HCT116 (cell line): Measurements from ENCODE around the gene TPST1. TPM values are rescaled to one million over a fixed set of nuclear protein-coding genes. Genes with fewer than 3 reads are reported as not detected.
"Not testable (repeated sequence)": the region's sequence is repeated elsewhere in the genome, so short reads cannot be mapped to it uniquely, and the experiment has no call there.

Source experiments
- ATAC-seq: fragments of 200-7000 bp; cut with Tn5 transposase; 2 replicates; pipeline ENCODE4 v1.9.1; 2020; ENCODE audit warnings: mild to moderate bottlenecking, moderate library complexity
- BruUV-seq: library from RNA; stranded (reverse); fragments of 400-500 nt; replicated peaks from 2 replicates; lab custom pipeline; 2021; lab: Mats Ljungman, UMichigan
- CTCF ChIA-PET: fragments of 300-600 bp; sonication (Branson Sonifier 250); formaldehyde crosslinking; loops from one replicate; lab custom pipeline; 2021; ENCODE audit warnings: antibody characterized with exemption; lab: Charles Lee
- POLR2A ChIA-PET: fragments of 300-600, 350-600 bp; sonication (Branson Sonifier 250); formaldehyde crosslinking; loops from one replicate; lab custom pipeline; 2021; ENCODE audit warnings: antibody characterized with exemption; lab: Charles Lee
- RAD21 ChIA-PET, 2 experiments: fragments of 300-600 bp; sonication (Branson Sonifier 250); formaldehyde crosslinking; loops; one replicate each; lab custom pipeline; 2023; ENCODE audit warnings: low total read pairs in 2 of 2; ENCODE audit not compliant: uncharacterized antibody in 2 of 2, unreplicated experiment in 2 of 2, low non-redundant PET in 1 of 2; lab: Charles Lee
- DNase-seq: peaks from one replicate; pipeline ENCODE4 v3.0.0-alpha.2; 2010; ENCODE audit warnings: low read depth, low spot score
- H2AFZ ChIP-seq: fragments of 200-600 bp; shearing (Covaris generic), sonication (generic); 2 replicates; pipeline ENCODE4 v1.6.1; 2017; ENCODE audit warnings: low read depth, mixed run types, mixed read lengths, antibody characterized with exemption, low read length; ENCODE audit not compliant: poor library complexity, severe bottlenecking
- H3K27ac ChIP-seq: 2 replicates; pipeline ENCODE4 v1.5.1; 2012; ENCODE audit warnings: low read depth, low read length
- H3K27me3 ChIP-seq: fragments of 200-600 bp; sonication (generic); 2 replicates; pipeline ENCODE4 v1.6.1; 2016; ENCODE audit warnings: mixed run types, low read length, mixed read lengths; ENCODE audit not compliant: insufficient read depth
- H3K36me3 ChIP-seq, 2 experiments: fragments of 200-500 bp in 1 of 2; fragments of 200-600 bp in 1 of 2; sonication (Bioruptor generic) in 1 of 2; sonication (generic) in 1 of 2; 2 replicates each; pipeline versions ENCODE4 v1.5.1 to v1.6.1; 2014 to 2016; ENCODE audit warnings: low read length in 2 of 2, inconsistent platforms in 1 of 2, mixed read lengths in 1 of 2, mixed run types in 1 of 2; ENCODE audit not compliant: insufficient read depth in 2 of 2, control insufficient read depth in 1 of 2
- H3K4me1 ChIP-seq, 2 experiments: fragments of 200-600 bp in 1 of 2; sonication (generic) in 1 of 2; 2 replicates each; pipeline versions ENCODE4 v1.5.1 to v1.6.1; 2012 to 2017; ENCODE audit warnings: low read length in 2 of 2, inconsistent platforms in 1 of 2, mild to moderate bottlenecking in 1 of 2, mixed read lengths in 1 of 2, mixed run types in 1 of 2, moderate library complexity in 1 of 2; ENCODE audit not compliant: insufficient read depth in 2 of 2, control insufficient read depth in 1 of 2
- H3K4me2 ChIP-seq: fragments of 200-600 bp; sonication (generic); 2 replicates; pipeline ENCODE4 v1.6.1; 2017; ENCODE audit warnings: mixed run types, low read length, mixed read lengths
- H3K4me3 ChIP-seq, 2 experiments: fragments of 200-600 bp in 1 of 2; sonication (generic) in 1 of 2; replicated peaks in 1 of 2; 2 replicates each; pipeline ENCODE4 v1.5.1; 2011 to 2016; ENCODE audit warnings: low read length in 2 of 2, control low read depth in 1 of 2, low read depth in 1 of 2, mild to moderate bottlenecking in 1 of 2, mixed read lengths in 1 of 2, mixed run types in 1 of 2
- H3K79me2 ChIP-seq: fragments of 200-600 bp; sonication (generic); 2 replicates; pipeline ENCODE4 v1.6.1; 2017; ENCODE audit warnings: mild to moderate bottlenecking, mixed run types, low read length, moderate library complexity, mixed read lengths; ENCODE audit not compliant: insufficient read depth
- H3K9ac ChIP-seq: fragments of 200-600 bp; sonication (generic); 2 replicates; pipeline ENCODE4 v1.6.1; 2016; ENCODE audit warnings: low read length, mixed read lengths
- H3K9me2 ChIP-seq: fragments of 200-600 bp; sonication (generic), shearing (Covaris generic); 2 replicates; pipeline ENCODE4 v1.6.1; 2017; ENCODE audit warnings: mixed run types, mild to moderate bottlenecking, moderate library complexity; ENCODE audit not compliant: insufficient read depth
- H3K9me3 ChIP-seq, 2 experiments: fragments of 200-500 bp in 1 of 2; fragments of 200-600 bp in 1 of 2; sonication (Bioruptor generic) in 1 of 2; sonication (generic) in 1 of 2; 2 replicates each; pipeline ENCODE4 v1.6.1; 2014 to 2017; ENCODE audit warnings: low read length in 2 of 2, mixed read lengths in 2 of 2, inconsistent platforms in 1 of 2, low read depth in 1 of 2, mild to moderate bottlenecking in 1 of 2, mixed run types in 1 of 2, moderate library complexity in 1 of 2; ENCODE audit not compliant: control insufficient read depth in 1 of 2, insufficient read depth in 1 of 2
- H4K20me1 ChIP-seq: fragments of 200-600 bp; sonication (generic), shearing (Covaris generic); 2 replicates; pipeline ENCODE4 v1.6.1; 2017; ENCODE audit warnings: mixed run types, mild to moderate bottlenecking, moderate library complexity; ENCODE audit not compliant: insufficient read depth
- EGR1 ChIP-seq: IDR thresholded peaks from 2 replicates; pipeline ENCODE4 v1.6.1; 2012; ENCODE audit warnings: low read depth
- ELF1 ChIP-seq: IDR thresholded peaks from 2 replicates; pipeline ENCODE4 v1.6.1; 2012; ENCODE audit warnings: low read depth, borderline replicate concordance
- EZH2phosphoT487 ChIP-seq: fragments of 200-600 bp; IDR thresholded peaks from 2 replicates; pipeline ENCODE4 v1.6.1; 2018; ENCODE audit warnings: antibody characterized with exemption, borderline replicate concordance
- FOSL1 ChIP-seq: IDR thresholded peaks from 2 replicates; pipeline ENCODE4 v1.6.1; 2012; ENCODE audit warnings: low read depth
- REST ChIP-seq: IDR thresholded peaks from 2 replicates; pipeline ENCODE4 v1.6.1; 2012; ENCODE audit warnings: low read depth
- SIN3A ChIP-seq: IDR thresholded peaks from 2 replicates; pipeline ENCODE4 v1.6.1; 2012; ENCODE audit warnings: low read depth
- SP1 ChIP-seq: IDR thresholded peaks from 2 replicates; pipeline ENCODE4 v1.6.1; 2012; ENCODE audit warnings: low read depth
- SRF ChIP-seq: IDR thresholded peaks from 2 replicates; pipeline ENCODE4 v1.6.1; 2012; ENCODE audit warnings: low read depth
- TCF7L2 ChIP-seq: IDR thresholded peaks from 2 replicates; pipeline ENCODE4 v1.7.0; 2011; ENCODE audit warnings: borderline replicate concordance, inconsistent platforms; ENCODE audit not compliant: insufficient read depth, insufficient read length; ENCODE audit errors: extremely low read depth
- YY1 ChIP-seq: IDR thresholded peaks from 2 replicates; pipeline ENCODE4 v1.6.1; 2011; ENCODE audit warnings: low read length, low read depth, moderate library complexity, mild to moderate bottlenecking; ENCODE audit not compliant: insufficient replicate concordance; ENCODE audit errors: extremely low read depth
- ZBTB33 ChIP-seq: IDR thresholded peaks from 2 replicates; pipeline ENCODE4 v1.6.1; 2011; ENCODE audit warnings: mild to moderate bottlenecking, low read length, moderate library complexity; ENCODE audit not compliant: insufficient replicate concordance; ENCODE audit errors: extremely low read depth
- ZFX ChIP-seq: fragments of 450-650 bp; IDR thresholded peaks from 2 replicates; pipeline ENCODE4 v1.6.1; 2017
- ZNF274 ChIP-seq: fragments of 200-500 bp; sonication (Bioruptor generic); IDR thresholded peaks from 2 replicates; pipeline ENCODE4 v1.6.1; 2014; ENCODE audit warnings: mild to moderate bottlenecking, low read depth, low read length, inconsistent platforms
- intact Hi-C: fragments of 100-400 bp; cut with micrococcal nuclease; formaldehyde crosslinking; loops from 2 replicates; pipeline ENCODE4 v1.10.0; 2022
- total RNA-seq: library from RNA; stranded (reverse); gene quantifications from one replicate; pipeline ENCODE4 v1.2.1, GENCODE V29; 2021; ENCODE audit not compliant: unreplicated experiment

TPST1 gene
- total RNA-seq, 1 experiment from 2014 or later, result 11.4 TPM

DNA sequence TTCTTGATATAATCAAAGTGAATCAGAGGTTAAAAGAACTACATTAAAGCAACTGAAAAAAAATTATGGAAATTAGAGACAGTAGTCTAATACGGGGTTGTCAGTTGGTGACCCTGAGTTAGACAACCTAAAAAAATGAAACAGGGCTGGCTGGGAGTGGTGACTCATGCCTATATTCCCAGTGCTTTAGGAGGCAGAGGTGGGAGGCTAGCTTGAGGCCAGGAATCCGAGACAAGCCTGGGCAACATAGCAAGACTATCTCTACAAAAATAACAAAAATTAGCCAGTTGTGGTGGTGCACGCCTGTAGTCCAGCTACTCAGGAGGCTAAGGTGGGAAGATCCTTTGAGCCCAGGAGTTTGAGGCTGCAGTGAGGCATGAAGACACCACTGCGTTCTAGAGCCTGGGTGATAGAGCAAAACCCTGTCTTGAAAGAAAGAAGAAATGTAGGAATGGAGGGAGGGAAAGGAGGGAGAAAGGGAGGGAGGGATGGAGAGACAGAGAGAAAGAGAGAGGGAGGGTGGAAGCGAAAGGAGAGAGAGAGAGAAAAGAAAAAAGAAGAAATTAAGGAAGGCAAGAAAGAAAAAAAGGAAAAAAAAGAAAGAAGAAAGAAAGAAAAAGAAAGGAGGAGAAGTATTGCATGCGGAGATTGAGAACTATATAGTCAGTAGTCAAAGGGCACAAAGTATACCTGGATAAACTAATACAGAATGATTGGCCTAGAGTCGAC lies 166.1 kb downstream of the TPST1 start:
- no peaks in the 10 kb centered on the region for H3K9me2 ChIP-seq
- TF ChIP-seq YY1, result no peak
- TF ChIP-seq SP1, result no peak
- TF ChIP-seq FOSL1, result no peak
- TF ChIP-seq EGR1, result no peak
- TF ChIP-seq REST, result no peak
- no peak for TF ChIP-seq SIN3A
- no peak for TF ChIP-seq ZNF274
- TF ChIP-seq TCF7L2, result no peak
- TF ChIP-seq EZH2phosphoT487, result no peak
- TF ChIP-seq SRF, result no peak
- TF ChIP-seq ELF1, result no peak
- TF ChIP-seq ZBTB33, result no peak
- no peak for TF ChIP-seq ZFX
- H3K27me3 ChIP-seq, result no peaks in the 10 kb centered on the region
- no peaks in the 10 kb centered on the region for H3K36me3 ChIP-seq
- RAD21 ChIA-PET, result no interaction called here
- H4K20me1 ChIP-seq, result no peaks in the 10 kb centered on the region
- intact Hi-C loops, result no loop called here
- H3K4me1 ChIP-seq, result no peaks in the 10 kb centered on the region
- CTCF ChIA-PET, result no interaction called here
- H3K79me2 ChIP-seq, result no peaks in the 10 kb centered on the region
- POLR2A ChIA-PET, result no interaction called here
- H3K4me2 ChIP-seq, result no peak overlapping the region
- DNase-seq (no peak), ATAC-seq (no peak)
- no peak overlapping the region for H3K27ac ChIP-seq
- BruUV-seq, result no TSS peak
- H2AFZ ChIP-seq, result no peak overlapping the region
- H3K4me3 ChIP-seq, result no peak overlapping the region
- H3K9ac ChIP-seq, result no peak overlapping the region
- H3K9me3 ChIP-seq, result no peaks in the 10 kb centered on the region

DNA sequence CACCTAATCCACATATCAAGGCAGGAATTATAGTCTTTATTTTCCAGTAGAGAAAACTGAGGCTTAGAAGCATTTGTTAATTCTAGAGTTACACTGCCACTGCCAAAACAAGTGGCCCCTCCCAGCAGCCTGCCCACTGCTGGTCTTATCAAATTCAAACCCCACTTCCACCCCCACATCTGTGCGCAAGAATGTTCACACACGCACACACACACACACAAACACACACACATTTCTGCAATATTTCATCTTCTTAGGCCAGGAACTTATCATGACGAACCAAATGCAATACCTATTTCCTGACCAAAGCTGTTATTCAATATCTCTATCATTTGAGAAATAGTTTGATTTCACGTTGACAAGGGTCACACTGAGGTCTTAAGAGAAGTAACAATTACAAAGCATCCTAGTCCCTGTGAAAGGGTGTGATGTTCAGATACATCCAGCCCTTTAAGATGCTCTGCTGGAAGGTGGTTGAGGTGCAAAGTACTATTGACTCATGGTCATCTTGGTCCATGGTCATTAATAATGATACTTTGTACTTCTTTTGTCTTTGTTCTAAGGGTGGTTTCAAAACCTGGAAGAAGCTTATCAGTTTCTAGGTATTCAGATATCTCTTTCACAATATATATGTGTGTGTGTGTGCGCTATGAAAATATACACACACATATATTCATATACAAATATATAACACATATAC lies 169.2 kb downstream of the TPST1 start:
- H3K4me1 ChIP-seq, H3K27ac ChIP-seq, H3K27me3 ChIP-seq, H3K4me2 ChIP-seq, ATAC-seq, H3K9ac ChIP-seq, POLR2A ChIA-PET, H2AFZ ChIP-seq, RAD21 ChIA-PET, DNase-seq, H4K20me1 ChIP-seq, intact Hi-C loops, H3K79me2 ChIP-seq, H3K4me3 ChIP-seq, H3K9me3 ChIP-seq, H3K9me2 ChIP-seq, BruUV-seq, CTCF ChIA-PET, H3K36me3 ChIP-seq: not testable (repeated sequence)
